Left lung (tissue), 10 donors: ENCODE data around the gene RPS6KA2. TPM values are rescaled to one million over a fixed set of nuclear protein-coding genes. Genes with fewer than 3 reads are reported as not detected.

ENCODE experiments used
- ATAC-seq: fragments of 200-7000 bp; cut with Tn5 transposase; one replicate; pipeline ENCODE4 v1.9.1; 2020; ENCODE audit warnings: moderate library complexity
- DNase-seq, 4 donors: peaks; one replicate each; pipeline ENCODE4 v3.0.0-alpha.2; 2013 to 2020
- H3K27ac ChIP-seq, 2 donors: fragments of 200-600 bp; sonication (generic) in 1 of 2; one replicate each; pipeline versions ENCODE4 v1.5.0 to v1.8.0; 2020 to 2021
- H3K27me3 ChIP-seq, 2 donors: fragments of 200-600 bp; sonication (generic) in 1 of 2; one replicate each; pipeline versions ENCODE4 v1.5.0 to v1.8.0; 2020 to 2021
- H3K36me3 ChIP-seq, 2 donors: fragments of 200-600 bp; sonication (generic) in 1 of 2; one replicate each; pipeline versions ENCODE4 v1.5.0 to v1.8.0; 2020 to 2021
- H3K4me1 ChIP-seq, 2 donors: fragments of 200-600 bp; one replicate each; pipeline ENCODE4 v1.8.0; 2021
- H3K4me3 ChIP-seq, 2 donors: fragments of 200-600 bp; sonication (generic) in 1 of 2; one replicate each; pipeline versions ENCODE4 v1.5.0 to v1.8.0; 2020 to 2021; ENCODE audit warnings: mild to moderate bottlenecking in 1 of 2
- H3K9me3 ChIP-seq, 2 donors: fragments of 200-600 bp; sonication (generic) in 1 of 2; one replicate each; pipeline versions ENCODE4 v1.5.0 to v1.8.0; 2020 to 2021
- CTCF ChIP-seq, 2 donors: fragments of 200-600 bp; sonication (generic) in 1 of 2; IDR thresholded peaks; one replicate each; pipeline versions ENCODE4 v1.5.0 to v1.8.0; 2021; ENCODE audit warnings: antibody characterized with exemption in 2 of 2
- intact Hi-C, 2 donors: fragments of 100-400 bp; cut with DNase I; formaldehyde crosslinking; loops; one replicate each; pipeline versions ENCODE4 v1.11.2 to v1.14.2; 2022
- polyA plus RNA-seq, 6 donors: library from polyadenylated mRNA; unstranded; fragments of 120-200 nt; gene quantifications; one replicate each; pipeline ENCODE4 v1.2.1, GENCODE V29; 2013; ENCODE audit not compliant: insufficient read length in 6 of 6
- total RNA-seq, 2 donors: library from RNA; stranded (reverse); fragmentation: NEBNext Ultra II Directional; extraction: Animal tissue kit (Norgen Biotek cat#: 25700); gene quantifications; one replicate each; pipeline ENCODE4 v1.2.1, GENCODE V29; 2021
- donor health status: DM: no; HTN: yes; CAD: no.
- donor health status: DM: no; HTN: no; CAD: no.

Gene RPS6KA2
- total and polyA plus RNA-seq, 8 donors: 42.0 to 160 (median 48.0) TPM

GRCh38 chr6:166438211-166438861 lies 188.7 kb downstream of the RPS6KA2 start:
- H3K4me1 ChIP-seq: peaks cover 0 to 17% of the 10 kb centered on the region in 2 donors
- H3K27me3 ChIP-seq: no peaks in the 10 kb centered on the region
- TF ChIP-seq CTCF (IDR thresholded peaks at IDR 0.05): no peak
- ATAC-seq (no peak), DNase-seq (no peak)
- H3K36me3 ChIP-seq: peaks cover 0 to 61% of the 10 kb centered on the region in 2 donors
- no peaks in the 10 kb centered on the region for H3K9me3 ChIP-seq
- H3K4me3 ChIP-seq: no peak overlapping the region
- intact Hi-C loops: no loop called here
- H3K27ac ChIP-seq: no peak overlapping the region

- ATAC-seq (no peak), DNase-seq (no peak)
- Histone ChIP-seq H3K4me1 (peaks cover 0 to 17% of the 10 kb centered on the region in 2 donors), H3K36me3 (peaks cover 0 to 66% of the 10 kb centered on the region in 2 donors), H3K9me3 (no peaks in the 10 kb centered on the region), H3K27ac (no peak overlapping the region), H3K27me3 (no peaks in the 10 kb centered on the region), H3K4me3 (no peak overlapping the region)
- no peak for TF ChIP-seq CTCF (IDR thresholded peaks at IDR 0.05)
- intact Hi-C loops: no loop called here
Observed at GRCh38 chr6:166437661-166438060, 189.4 kb downstream of the RPS6KA2 start.

- H3K27ac ChIP-seq: no peak overlapping the region
- H3K4me1 ChIP-seq: peaks cover 0 to 9% of the 10 kb centered on the region in 2 donors
- no peak overlapping the region for H3K4me3 ChIP-seq
- H3K27me3 ChIP-seq: no peaks in the 10 kb centered on the region
- DNase-seq (no peak), ATAC-seq (no peak)
- no peak for TF ChIP-seq CTCF (IDR thresholded peaks at IDR 0.05)
- H3K9me3 ChIP-seq: no peaks in the 10 kb centered on the region
- intact Hi-C loops: no loop called here
- H3K36me3 ChIP-seq: peaks cover 0 to 66% of the 10 kb centered on the region in 2 donors
Observed at GRCh38 chr6:166436195-166437139, 190.6 kb downstream of the RPS6KA2 start.

- TF ChIP-seq CTCF (IDR thresholded peaks at IDR 0.05): no peak
- Histone ChIP-seq H3K27ac (no peak overlapping the region), H3K36me3 (peaks cover 0 to 73% of the 10 kb centered on the region in 2 donors), H3K4me3 (no peak overlapping the region), H3K9me3 (no peaks in the 10 kb centered on the region), H3K4me1 (peaks cover 0 to 9% of the 10 kb centered on the region in 2 donors), H3K27me3 (no peaks in the 10 kb centered on the region)
- intact Hi-C loops: no loop called here
- DNase-seq (no peak), ATAC-seq (peak; percentile 34)
Observed at GRCh38 chr6:166435574-166435973, 191.5 kb downstream of the RPS6KA2 start.

GRCh38 chr6:166434336-166434735 lies 192.7 kb downstream of the RPS6KA2 start:
- no peak overlapping the region for H3K4me3 ChIP-seq
- TF ChIP-seq CTCF (IDR thresholded peaks at IDR 0.05): no peak
- H3K4me1 ChIP-seq: peaks cover 0 to 9% of the 10 kb centered on the region in 2 donors
- no peak overlapping the region for H3K27ac ChIP-seq
- DNase-seq (no peak), ATAC-seq (no peak)
- peaks cover 0 to 81% of the 10 kb centered on the region in 2 donors for H3K36me3 ChIP-seq
- intact Hi-C loops: no loop called here
- H3K9me3 ChIP-seq: no peaks in the 10 kb centered on the region
- H3K27me3 ChIP-seq: no peaks in the 10 kb centered on the region
